WTC11 (cell line): Measurements from ENCODE around the gene ESAM.

Source experiments
- CBFB ChIP-seq: sonication (generic); formaldehyde crosslinking; IDR thresholded peaks from 2 replicates; pipeline ENCODE4 v1.8.1; 2022; ENCODE audit warnings: mild to moderate bottlenecking, low read depth, missing genetic modification reagents
- ESRRA ChIP-seq: sonication (generic); formaldehyde crosslinking; IDR thresholded peaks from 2 replicates; pipeline ENCODE4 v1.8.1; 2022; ENCODE audit warnings: mild to moderate bottlenecking, missing genetic modification reagents, borderline replicate concordance
- ETV6 ChIP-seq: sonication (generic); formaldehyde crosslinking; IDR thresholded peaks from 2 replicates; pipeline ENCODE4 v1.8.1; 2022; ENCODE audit warnings: mild to moderate bottlenecking, missing genetic modification reagents
- JUN ChIP-seq: sonication (generic); formaldehyde crosslinking; IDR thresholded peaks from 2 replicates; pipeline ENCODE4 v1.8.0; 2023; ENCODE audit warnings: mild to moderate bottlenecking, missing genetic modification reagents
- MYBL2 ChIP-seq: sonication (generic); formaldehyde crosslinking; IDR thresholded peaks from 2 replicates; pipeline ENCODE4 v1.8.1; 2023; ENCODE audit warnings: mild to moderate bottlenecking, moderate library complexity, missing genetic modification reagents
- TEAD1 ChIP-seq: sonication (generic); formaldehyde crosslinking; IDR thresholded peaks from 2 replicates; pipeline ENCODE4 v1.8.0; 2022; ENCODE audit warnings: mild to moderate bottlenecking, missing genetic modification reagents
- ZNF121 ChIP-seq: sonication (generic); formaldehyde crosslinking; IDR thresholded peaks from 2 replicates; pipeline ENCODE4 v1.8.0; 2023; ENCODE audit warnings: missing genetic modification reagents
- ZNF232 ChIP-seq: sonication (generic); formaldehyde crosslinking; IDR thresholded peaks from 2 replicates; pipeline ENCODE4 v1.8.0; 2022; ENCODE audit warnings: mild to moderate bottlenecking, missing genetic modification reagents
- ZNF317 ChIP-seq: sonication (generic); formaldehyde crosslinking; IDR thresholded peaks from 2 replicates; pipeline ENCODE4 v1.8.1; 2023; ENCODE audit warnings: low read depth, mild to moderate bottlenecking, moderate library complexity, missing genetic modification reagents, borderline replicate concordance
- TF ChIP-seq, protein P1 (sequence below): fragments of 200-600 bp; IDR thresholded peaks from 2 replicates; pipeline ENCODE4 v1.8.0; 2022; ENCODE audit warnings: antibody characterized with exemption
- TF ChIP-seq, protein P2 (sequence below): sonication (generic); formaldehyde crosslinking; IDR thresholded peaks from 2 replicates; pipeline ENCODE4 v1.8.1; 2022; ENCODE audit warnings: mild to moderate bottlenecking, missing genetic modification reagents, moderate library complexity, borderline replicate concordance
- TF ChIP-seq, protein P3 (sequence below): sonication (generic); formaldehyde crosslinking; IDR thresholded peaks from 2 replicates; pipeline ENCODE4 v1.8.0; 2022; ENCODE audit warnings: missing genetic modification reagents
- TF ChIP-seq, protein P4 (sequence below): sonication (generic); formaldehyde crosslinking; IDR thresholded peaks from 2 replicates; pipeline ENCODE4 v1.8.1; 2023; ENCODE audit warnings: mild to moderate bottlenecking, missing genetic modification reagents, moderate library complexity

DNA sequence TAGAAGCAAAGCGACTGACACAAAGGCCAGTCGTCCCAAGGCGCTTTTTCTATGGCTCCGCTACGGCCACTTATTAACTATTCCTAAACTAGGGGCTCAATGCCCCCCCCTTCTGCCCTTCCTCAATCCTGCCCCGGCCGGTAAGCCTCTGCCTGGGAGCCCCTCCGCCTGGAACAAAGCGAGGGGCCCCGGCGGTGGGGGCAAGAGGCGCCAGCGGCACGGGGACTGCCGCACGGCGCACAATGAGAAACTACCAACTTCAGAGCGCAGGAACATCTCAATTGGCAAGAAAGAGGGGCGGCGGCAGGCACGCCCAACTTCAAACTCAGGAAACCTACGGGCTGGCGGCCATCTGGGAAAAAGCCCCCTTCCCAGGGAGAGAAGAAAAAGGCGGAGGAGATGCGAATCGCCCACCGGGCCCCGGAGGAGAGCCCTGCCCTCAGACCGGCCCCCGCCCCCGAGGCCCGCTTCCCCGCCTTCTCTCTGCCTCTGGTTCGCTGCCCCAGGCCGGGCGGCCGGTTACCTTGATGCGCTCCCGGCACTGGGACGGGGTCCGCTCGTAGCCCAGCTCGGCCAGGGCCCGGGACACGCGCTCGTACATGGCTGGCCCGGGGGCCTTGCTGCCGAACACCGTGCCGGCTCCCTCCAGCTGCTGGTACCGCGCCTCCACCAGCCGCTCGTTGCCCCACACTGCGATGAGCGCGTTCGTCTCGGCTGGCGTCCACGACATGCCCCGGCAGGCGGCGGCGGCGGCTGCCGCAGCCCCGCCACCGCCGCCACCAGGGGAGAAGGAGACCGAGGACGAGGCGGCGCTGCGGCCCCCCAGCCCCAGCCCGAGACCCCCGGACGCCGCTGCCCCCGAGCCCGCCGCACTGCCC is 37.5 kb upstream of the ESAM start:
- TF ChIP-seq, protein P1, sequence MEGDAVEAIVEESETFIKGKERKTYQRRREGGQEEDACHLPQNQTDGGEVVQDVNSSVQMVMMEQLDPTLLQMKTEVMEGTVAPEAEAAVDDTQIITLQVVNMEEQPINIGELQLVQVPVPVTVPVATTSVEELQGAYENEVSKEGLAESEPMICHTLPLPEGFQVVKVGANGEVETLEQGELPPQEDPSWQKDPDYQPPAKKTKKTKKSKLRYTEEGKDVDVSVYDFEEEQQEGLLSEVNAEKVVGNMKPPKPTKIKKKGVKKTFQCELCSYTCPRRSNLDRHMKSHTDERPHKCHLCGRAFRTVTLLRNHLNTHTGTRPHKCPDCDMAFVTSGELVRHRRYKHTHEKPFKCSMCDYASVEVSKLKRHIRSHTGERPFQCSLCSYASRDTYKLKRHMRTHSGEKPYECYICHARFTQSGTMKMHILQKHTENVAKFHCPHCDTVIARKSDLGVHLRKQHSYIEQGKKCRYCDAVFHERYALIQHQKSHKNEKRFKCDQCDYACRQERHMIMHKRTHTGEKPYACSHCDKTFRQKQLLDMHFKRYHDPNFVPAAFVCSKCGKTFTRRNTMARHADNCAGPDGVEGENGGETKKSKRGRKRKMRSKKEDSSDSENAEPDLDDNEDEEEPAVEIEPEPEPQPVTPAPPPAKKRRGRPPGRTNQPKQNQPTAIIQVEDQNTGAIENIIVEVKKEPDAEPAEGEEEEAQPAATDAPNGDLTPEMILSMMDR, result no peak
- TF ChIP-seq JUN (peak; percentile 7; the same call in 1 of the 2 replicates), ZNF121 (CRISPR knock-in tag) (no peak), ETV6 (CRISPR knock-in tag) (no peak), ESRRA (CRISPR knock-in tag) (no peak), CBFB (CRISPR knock-in tag) (no peak), TEAD1 (no peak), ZNF232 (no peak), ZNF317 (CRISPR knock-in tag) (no peak), MYBL2 (CRISPR knock-in tag) (no peak)
- TF ChIP-seq, protein P2, sequence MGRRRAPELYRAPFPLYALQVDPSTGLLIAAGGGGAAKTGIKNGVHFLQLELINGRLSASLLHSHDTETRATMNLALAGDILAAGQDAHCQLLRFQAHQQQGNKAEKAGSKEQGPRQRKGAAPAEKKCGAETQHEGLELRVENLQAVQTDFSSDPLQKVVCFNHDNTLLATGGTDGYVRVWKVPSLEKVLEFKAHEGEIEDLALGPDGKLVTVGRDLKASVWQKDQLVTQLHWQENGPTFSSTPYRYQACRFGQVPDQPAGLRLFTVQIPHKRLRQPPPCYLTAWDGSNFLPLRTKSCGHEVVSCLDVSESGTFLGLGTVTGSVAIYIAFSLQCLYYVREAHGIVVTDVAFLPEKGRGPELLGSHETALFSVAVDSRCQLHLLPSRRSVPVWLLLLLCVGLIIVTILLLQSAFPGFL (CRISPR knock-in tag), result no peak
- TF ChIP-seq, protein P3, sequence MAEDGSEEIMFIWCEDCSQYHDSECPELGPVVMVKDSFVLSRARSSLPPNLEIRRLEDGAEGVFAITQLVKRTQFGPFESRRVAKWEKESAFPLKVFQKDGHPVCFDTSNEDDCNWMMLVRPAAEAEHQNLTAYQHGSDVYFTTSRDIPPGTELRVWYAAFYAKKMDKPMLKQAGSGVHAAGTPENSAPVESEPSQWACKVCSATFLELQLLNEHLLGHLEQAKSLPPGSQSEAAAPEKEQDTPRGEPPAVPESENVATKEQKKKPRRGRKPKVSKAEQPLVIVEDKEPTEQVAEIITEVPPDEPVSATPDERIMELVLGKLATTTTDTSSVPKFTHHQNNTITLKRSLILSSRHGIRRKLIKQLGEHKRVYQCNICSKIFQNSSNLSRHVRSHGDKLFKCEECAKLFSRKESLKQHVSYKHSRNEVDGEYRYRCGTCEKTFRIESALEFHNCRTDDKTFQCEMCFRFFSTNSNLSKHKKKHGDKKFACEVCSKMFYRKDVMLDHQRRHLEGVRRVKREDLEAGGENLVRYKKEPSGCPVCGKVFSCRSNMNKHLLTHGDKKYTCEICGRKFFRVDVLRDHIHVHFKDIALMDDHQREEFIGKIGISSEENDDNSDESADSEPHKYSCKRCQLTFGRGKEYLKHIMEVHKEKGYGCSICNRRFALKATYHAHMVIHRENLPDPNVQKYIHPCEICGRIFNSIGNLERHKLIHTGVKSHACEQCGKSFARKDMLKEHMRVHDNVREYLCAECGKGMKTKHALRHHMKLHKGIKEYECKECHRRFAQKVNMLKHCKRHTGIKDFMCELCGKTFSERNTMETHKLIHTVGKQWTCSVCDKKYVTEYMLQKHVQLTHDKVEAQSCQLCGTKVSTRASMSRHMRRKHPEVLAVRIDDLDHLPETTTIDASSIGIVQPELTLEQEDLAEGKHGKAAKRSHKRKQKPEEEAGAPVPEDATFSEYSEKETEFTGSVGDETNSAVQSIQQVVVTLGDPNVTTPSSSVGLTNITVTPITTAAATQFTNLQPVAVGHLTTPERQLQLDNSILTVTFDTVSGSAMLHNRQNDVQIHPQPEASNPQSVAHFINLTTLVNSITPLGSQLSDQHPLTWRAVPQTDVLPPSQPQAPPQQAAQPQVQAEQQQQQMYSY (CRISPR knock-in tag), result peak; percentile 58; the same call in 1 of the 2 replicates
- TF ChIP-seq, protein P4, sequence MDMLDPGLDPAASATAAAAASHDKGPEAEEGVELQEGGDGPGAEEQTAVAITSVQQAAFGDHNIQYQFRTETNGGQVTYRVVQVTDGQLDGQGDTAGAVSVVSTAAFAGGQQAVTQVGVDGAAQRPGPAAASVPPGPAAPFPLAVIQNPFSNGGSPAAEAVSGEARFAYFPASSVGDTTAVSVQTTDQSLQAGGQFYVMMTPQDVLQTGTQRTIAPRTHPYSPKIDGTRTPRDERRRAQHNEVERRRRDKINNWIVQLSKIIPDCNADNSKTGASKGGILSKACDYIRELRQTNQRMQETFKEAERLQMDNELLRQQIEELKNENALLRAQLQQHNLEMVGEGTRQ (CRISPR knock-in tag), result no peak
